ENCODE measurements around the gene WDPCP. TPM values are rescaled to one million over a fixed set of nuclear protein-coding genes. Genes with fewer than 3 reads are reported as not detected.

Gene WDPCP
- total and polyA plus RNA-seq, 10 of the 15 experiments (the other 5 are each of a cell fraction or from before 2014, with no cell fraction given) = 2.1 to 7.9 (median 4.6) TPM

DNA sequence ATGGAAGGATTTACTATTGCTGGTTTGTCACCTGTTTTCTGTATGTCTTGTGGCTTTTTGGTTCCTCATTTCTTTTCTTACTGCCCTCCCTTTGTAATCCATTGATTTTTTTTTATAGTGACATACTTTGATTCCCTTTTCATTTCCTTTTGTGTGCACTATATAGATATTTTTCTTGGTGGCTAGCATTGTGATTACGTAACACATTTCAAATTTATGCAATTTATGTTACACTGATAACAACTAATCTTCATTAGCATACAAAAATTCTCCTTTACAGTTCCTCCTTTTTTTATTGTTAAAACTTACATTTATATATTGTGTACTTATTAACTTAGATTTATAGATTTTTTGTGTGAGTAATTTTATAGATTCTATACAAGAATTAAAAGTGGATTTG, 457.1 kb downstream of the WDPCP start:
- CTCF ChIA-PET = no interaction called here
- no TSS peak for BruUV-seq (replicated peaks)
- in situ Hi-C loops (cut with MboI) = no loop called here

More for the DNA sequence above, 457.1 kb downstream of the WDPCP start:
- no peak for ATAC-seq
- no peaks in the 10 kb centered on the region for H3K4me1 ChIP-seq (ENCODE audit: control insufficient read depth, insufficient read depth, low read length)
- ChIA-PET POLR2A (no interaction called here), SMC1A (ENCODE audit: uncharacterized antibody, unreplicated experiment) (no interaction called here), RAD21 (ENCODE audit: unreplicated experiment) (no interaction called here)
- H3K4me2 ChIP-seq (ENCODE audit: control insufficient read depth, insufficient read depth) = no peak overlapping the region
- WGBS (ENCODE audit: insufficient coverage, insufficient replicate concordance, low lambda C conversion rate, missing lambda C conversion rate) = 19% methylated on average over 1 of the region's 1 CpG
- no peak for DNase-seq (ENCODE audit: low read depth, low spot score)
- H2AFZ ChIP-seq (ENCODE audit: control insufficient read depth, low read depth, low read length) = no peak overlapping the region
- H3K27ac ChIP-seq (ENCODE audit: control insufficient read depth, insufficient read depth) = no peak overlapping the region
- no peaks in the 10 kb centered on the region for H3K27me3 ChIP-seq (replicated peaks in 1 of 2; ENCODE audit: control insufficient read depth in 2 of 2, insufficient read depth in 2 of 2, low read length in 1 of 2)
- no peaks in the 10 kb centered on the region; the same call in 1 of the 3 replicates for H3K9me3 ChIP-seq (replicated peaks; ENCODE audit: control insufficient read depth, insufficient read depth, low read length)
- no peak for FAIRE-seq
- H3K9ac ChIP-seq (ENCODE audit: control insufficient read depth, insufficient read depth, low read length) = no peak overlapping the region
- H3K79me2 ChIP-seq (ENCODE audit: control insufficient read depth, insufficient read depth, low read length) = no peaks in the 10 kb centered on the region
- no peak for TF ChIP-seq MTA3 (IDR thresholded peaks at IDR 0.05; ENCODE audit: borderline replicate concordance, low read length)
- no peak for TF ChIP-seq MLLT1 (IDR thresholded peaks at IDR 0.05)
- TF ChIP-seq HDAC2 (IDR thresholded peaks at IDR 0.05) = no peak
- no peak for TF ChIP-seq IRF3 (IDR thresholded peaks at IDR 0.05)
- TF ChIP-seq HDAC6 (IDR thresholded peaks at IDR 0.05; ENCODE audit: unreplicated experiment) = no peak
- TF ChIP-seq, protein P1, sequence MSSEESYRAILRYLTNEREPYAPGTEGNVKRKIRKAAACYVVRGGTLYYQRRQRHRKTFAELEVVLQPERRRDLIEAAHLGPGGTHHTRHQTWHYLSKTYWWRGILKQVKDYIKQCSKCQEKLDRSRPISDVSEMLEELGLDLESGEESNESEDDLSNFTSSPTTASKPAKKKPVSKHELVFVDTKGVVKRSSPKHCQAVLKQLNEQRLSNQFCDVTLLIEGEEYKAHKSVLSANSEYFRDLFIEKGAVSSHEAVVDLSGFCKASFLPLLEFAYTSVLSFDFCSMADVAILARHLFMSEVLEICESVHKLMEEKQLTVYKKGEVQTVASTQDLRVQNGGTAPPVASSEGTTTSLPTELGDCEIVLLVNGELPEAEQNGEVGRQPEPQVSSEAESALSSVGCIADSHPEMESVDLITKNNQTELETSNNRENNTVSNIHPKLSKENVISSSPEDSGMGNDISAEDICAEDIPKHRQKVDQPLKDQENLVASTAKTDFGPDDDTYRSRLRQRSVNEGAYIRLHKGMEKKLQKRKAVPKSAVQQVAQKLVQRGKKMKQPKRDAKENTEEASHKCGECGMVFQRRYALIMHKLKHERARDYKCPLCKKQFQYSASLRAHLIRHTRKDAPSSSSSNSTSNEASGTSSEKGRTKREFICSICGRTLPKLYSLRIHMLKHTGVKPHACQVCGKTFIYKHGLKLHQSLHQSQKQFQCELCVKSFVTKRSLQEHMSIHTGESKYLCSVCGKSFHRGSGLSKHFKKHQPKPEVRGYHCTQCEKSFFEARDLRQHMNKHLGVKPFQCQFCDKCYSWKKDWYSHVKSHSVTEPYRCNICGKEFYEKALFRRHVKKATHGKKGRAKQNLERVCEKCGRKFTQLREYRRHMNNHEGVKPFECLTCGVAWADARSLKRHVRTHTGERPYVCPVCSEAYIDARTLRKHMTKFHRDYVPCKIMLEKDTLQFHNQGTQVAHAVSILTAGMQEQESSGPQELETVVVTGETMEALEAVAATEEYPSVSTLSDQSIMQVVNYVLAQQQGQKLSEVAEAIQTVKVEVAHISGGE (CRISPR knock-in tag; IDR thresholded peaks at IDR 0.05) = no peak
- TF ChIP-seq CREB1 (IDR thresholded peaks at IDR 0.05; ENCODE audit: low read depth) = no peak
- intact Hi-C loops (cut with micrococcal nuclease; ENCODE audit: unreplicated experiment) = no loop called here
- H3K4me3 ChIP-seq = no peak overlapping the region
- no peaks in the 10 kb centered on the region for H4K20me1 ChIP-seq (ENCODE audit: control insufficient read depth, insufficient read depth)
- H3K36me3 ChIP-seq (ENCODE audit: control insufficient read depth in 2 of 2, insufficient read depth in 2 of 2, low read length in 1 of 2) = no peaks in the 10 kb centered on the region
